SJSA1 (cell line): ENCODE data around the gene MORC1. TPM values are rescaled to one million over a fixed set of nuclear protein-coding genes. Genes with fewer than 3 reads are reported as not detected.

Experiments
- DNase-seq, 2 experiments: peaks; one replicate each; pipeline ENCODE4 v3.0.0-alpha.2; 2015 to 2020; ENCODE audit warnings: low spot score in 2 of 2, low read depth in 1 of 2
- H3K27ac ChIP-seq: fragments of 250-450 bp; sonication (Bioruptor Pico); 2 replicates; pipeline ENCODE4 v1.5.1; 2020; ENCODE audit warnings: mild to moderate bottlenecking, moderate library complexity
- H3K27me3 ChIP-seq: fragments of 250-450 bp; sonication (Bioruptor Pico); replicated peaks from 2 replicates; pipeline ENCODE4 v1.5.1; 2020; ENCODE audit warnings: mild to moderate bottlenecking, moderate library complexity
- H3K36me3 ChIP-seq: fragments of 250-450 bp; sonication (Bioruptor Pico); 2 replicates; pipeline ENCODE4 v1.5.1; 2020; ENCODE audit warnings: mild to moderate bottlenecking
- H3K4me1 ChIP-seq: fragments of 250-450 bp; sonication (Bioruptor Pico); replicated peaks from 2 replicates; pipeline ENCODE4 v1.6.1; 2021; ENCODE audit warnings: mild to moderate bottlenecking
- H3K4me3 ChIP-seq: fragments of 250-450 bp; sonication (Bioruptor Pico); 2 replicates; pipeline ENCODE4 v1.5.1; 2020; ENCODE audit warnings: mild to moderate bottlenecking
- H3K9me3 ChIP-seq: fragments of 250-450 bp; sonication (Bioruptor Pico); replicated peaks from 2 replicates; pipeline ENCODE4 v1.5.1; 2020; ENCODE audit warnings: mild to moderate bottlenecking
- total RNA-seq: library from RNA; depleted of rRNA; stranded (reverse); fragments of >200 nt; shearing (Covaris generic); gene quantifications from 2 replicates; pipeline ENCODE4 v1.2.3, GENCODE V29; 2014

The MORC1 gene
- total RNA-seq, 1 experiment from 2014 or later, result not detected

- no peak overlapping the region for H3K4me3 ChIP-seq
- no peak overlapping the region for H3K27ac ChIP-seq
- no peaks in the 10 kb centered on the region for H3K4me1 ChIP-seq
- no peaks in the 10 kb centered on the region for H3K9me3 ChIP-seq
- H3K36me3 ChIP-seq, result no peaks in the 10 kb centered on the region
- DNase-seq, result no peak
- H3K27me3 ChIP-seq, result no peaks in the 10 kb centered on the region
These were observed 9.6 kb upstream of the MORC1 start for GRCh38 chr3:109127553-109127952.

- Histone ChIP-seq H3K27me3 (no peaks in the 10 kb centered on the region), H3K9me3 (no peaks in the 10 kb centered on the region), H3K27ac (no peak overlapping the region), H3K36me3 (no peaks in the 10 kb centered on the region), H3K4me1 (no peaks in the 10 kb centered on the region), H3K4me3 (no peak overlapping the region)
- DNase-seq, result no peak
These were observed 8.0 kb upstream of the MORC1 start for GRCh38 chr3:109125902-109126301.

- H3K36me3 ChIP-seq, result no peaks in the 10 kb centered on the region
- no peak overlapping the region for H3K4me3 ChIP-seq
- H3K27me3 ChIP-seq, result no peaks in the 10 kb centered on the region
- H3K9me3 ChIP-seq, result no peaks in the 10 kb centered on the region
- H3K4me1 ChIP-seq, result no peaks in the 10 kb centered on the region
- no peak for DNase-seq
- no peak overlapping the region for H3K27ac ChIP-seq
These were observed 4.8 kb upstream of the MORC1 start for GRCh38 chr3:109122690-109123089.

- Histone ChIP-seq H3K9me3 (no peaks in the 10 kb centered on the region), H3K27ac (no peak overlapping the region), H3K4me1 (no peaks in the 10 kb centered on the region), H3K27me3 (no peaks in the 10 kb centered on the region), H3K36me3 (no peaks in the 10 kb centered on the region), H3K4me3 (no peak overlapping the region)
- DNase-seq, result no peak
These were observed 650 bp upstream of the MORC1 start for GRCh38 chr3:109118584-109118983.

- H3K9me3 ChIP-seq, result no peaks in the 10 kb centered on the region
These were observed 1.9 kb downstream of the MORC1 start for GRCh38 chr3:109116031-109116430.

GRCh38 chr3:109115451-109115850 lies 2.5 kb downstream of the MORC1 start:
- Histone ChIP-seq H3K27me3 (no peaks in the 10 kb centered on the region), H3K4me3 (no peak overlapping the region), H3K27ac (no peak overlapping the region), H3K9me3 (no peaks in the 10 kb centered on the region), H3K4me1 (no peaks in the 10 kb centered on the region), H3K36me3 (no peaks in the 10 kb centered on the region)
- no peak for DNase-seq

More at GRCh38 chr3:109116031-109116430, 1.9 kb downstream of the MORC1 start:
- DNase-seq, result no peak
- Histone ChIP-seq H3K4me1 (no peaks in the 10 kb centered on the region), H3K27ac (no peak overlapping the region), H3K36me3 (no peaks in the 10 kb centered on the region), H3K27me3 (no peaks in the 10 kb centered on the region), H3K4me3 (no peak overlapping the region)

- no peak for DNase-seq
- H3K9me3 ChIP-seq, result no peaks in the 10 kb centered on the region
- no peak overlapping the region for H3K4me3 ChIP-seq
- H3K27me3 ChIP-seq, result no peaks in the 10 kb centered on the region
- no peak overlapping the region for H3K27ac ChIP-seq
- H3K4me1 ChIP-seq, result no peaks in the 10 kb centered on the region
- no peaks in the 10 kb centered on the region for H3K36me3 ChIP-seq
These were observed 3.2 kb downstream of the MORC1 start for GRCh38 chr3:109114746-109115145.

- no peak for DNase-seq
- Histone ChIP-seq H3K4me1 (no peaks in the 10 kb centered on the region), H3K27me3 (no peaks in the 10 kb centered on the region), H3K36me3 (no peaks in the 10 kb centered on the region), H3K4me3 (no peak overlapping the region), H3K27ac (no peak overlapping the region), H3K9me3 (no peaks in the 10 kb centered on the region)
These were observed 4.8 kb downstream of the MORC1 start for GRCh38 chr3:109112946-109113760.

- no peaks in the 10 kb centered on the region for H3K36me3 ChIP-seq
- no peak overlapping the region for H3K4me3 ChIP-seq
- no peaks in the 10 kb centered on the region for H3K27me3 ChIP-seq
- H3K9me3 ChIP-seq, result no peaks in the 10 kb centered on the region
- no peaks in the 10 kb centered on the region for H3K4me1 ChIP-seq
- no peak overlapping the region for H3K27ac ChIP-seq
- DNase-seq, result no peak
These were observed 8.4 kb downstream of the MORC1 start for GRCh38 chr3:109109574-109109973.

- H3K4me3 ChIP-seq, result no peak overlapping the region
- no peaks in the 10 kb centered on the region for H3K36me3 ChIP-seq
- no peaks in the 10 kb centered on the region for H3K4me1 ChIP-seq
- H3K9me3 ChIP-seq, result no peaks in the 10 kb centered on the region
- no peak overlapping the region for H3K27ac ChIP-seq
- H3K27me3 ChIP-seq, result no peaks in the 10 kb centered on the region
- DNase-seq, result no peak
These were observed 19.8 kb downstream of the MORC1 start for GRCh38 chr3:109098079-109098644.

GRCh38 chr3:109095166-109095565 lies 22.8 kb downstream of the MORC1 start:
- Histone ChIP-seq H3K27ac (no peak overlapping the region), H3K4me3 (no peak overlapping the region), H3K27me3 (no peaks in the 10 kb centered on the region), H3K4me1 (no peaks in the 10 kb centered on the region), H3K9me3 (no peaks in the 10 kb centered on the region), H3K36me3 (no peaks in the 10 kb centered on the region)
- DNase-seq, result no peak

GRCh38 chr3:109093561-109093960 lies 24.4 kb downstream of the MORC1 start:
- no peak for DNase-seq
- H3K4me3 ChIP-seq, result no peak overlapping the region
- no peaks in the 10 kb centered on the region for H3K4me1 ChIP-seq
- no peaks in the 10 kb centered on the region for H3K27me3 ChIP-seq
- no peaks in the 10 kb centered on the region for H3K9me3 ChIP-seq
- no peaks in the 10 kb centered on the region for H3K36me3 ChIP-seq
- no peak overlapping the region for H3K27ac ChIP-seq

- Histone ChIP-seq H3K9me3 (no peaks in the 10 kb centered on the region), H3K27ac (no peak overlapping the region), H3K4me3 (no peak overlapping the region), H3K27me3 (no peaks in the 10 kb centered on the region), H3K4me1 (no peaks in the 10 kb centered on the region), H3K36me3 (no peaks in the 10 kb centered on the region)
- DNase-seq, result no peak
These were observed 26.1 kb downstream of the MORC1 start for GRCh38 chr3:109091846-109092245.

- no peaks in the 10 kb centered on the region for H3K36me3 ChIP-seq
- no peaks in the 10 kb centered on the region for H3K9me3 ChIP-seq
- no peaks in the 10 kb centered on the region for H3K4me1 ChIP-seq
- no peak overlapping the region for H3K27ac ChIP-seq
- no peaks in the 10 kb centered on the region for H3K27me3 ChIP-seq
- no peak for DNase-seq
- no peak overlapping the region for H3K4me3 ChIP-seq
These were observed 28.7 kb downstream of the MORC1 start for GRCh38 chr3:109089265-109089664.
